ENCODE results near the gene OR51V1.
"Not testable (repeated sequence)": the region's sequence is repeated elsewhere in the genome, so short reads cannot be mapped to it uniquely, and the experiment has no call there.

- TF ChIP-seq CTCF (IDR thresholded peaks at IDR 0.05); EZH2 (IDR thresholded peaks at IDR 0.05; ENCODE audit: borderline replicate concordance, insufficient read depth, low read depth, low read length, poor library complexity, severe bottlenecking): not testable (repeated sequence)
These were observed 39.4 kb downstream of the OR51V1 start for GRCh38 chr11:5161045-5161444.

All from B cell (primary cell).